ENCODE measurements around the gene LPAR1. TPM values are rescaled to one million over a fixed set of nuclear protein-coding genes. Genes with fewer than 3 reads are reported as not detected.

The LPAR1 gene
- polyA plus RNA-seq, 3 donors, result 15.1 to 18.1 (median 17.5) TPM

- Histone ChIP-seq H3K27me3 (ENCODE audit: control insufficient read depth in 2 of 2, insufficient read depth in 2 of 2, low read length in 2 of 2) (no peaks in the 10 kb centered on the region), H3K4me1 (ENCODE audit: control insufficient read depth in 1 of 2, insufficient read depth in 2 of 2, low read length in 2 of 2) (no peaks in the 10 kb centered on the region), H4K20me1 (ENCODE audit: insufficient read depth, low read length) (peaks cover 95% of the 10 kb centered on the region), H3K9me3 (replicated peaks in 1 of 2; ENCODE audit: control insufficient read depth in 1 of 2, insufficient read depth in 1 of 2, low read length in 2 of 2) (no peaks in the 10 kb centered on the region), H3K27ac (ENCODE audit: low read depth in 1 of 2, low read length in 2 of 2) (no peak overlapping the region), H3K9ac (ENCODE audit: insufficient read depth, low read length, poor library complexity, severe bottlenecking) (no peak overlapping the region), H3K36me3 (replicated peaks in 1 of 2; ENCODE audit: control insufficient read depth in 1 of 2, insufficient read depth in 2 of 2, low read length in 2 of 2) (peaks cover 0 to 12% of the 10 kb centered on the region in 2 donors), H3K4me2 (replicated peaks; ENCODE audit: extremely low read depth, low read length, poor library complexity, severe bottlenecking) (no peak overlapping the region), H3K4me3 (replicated peaks in 1 of 3; ENCODE audit: low read depth in 2 of 3, low read length in 3 of 3) (no peak overlapping the region), H3K79me2 (ENCODE audit: insufficient read depth, low read length) (peaks cover 17% of the 10 kb centered on the region), H2AFZ (ENCODE audit: insufficient read depth, low read depth, low read length, poor library complexity, severe bottlenecking) (no peak overlapping the region)
- H3K27me3 Mint-ChIP-seq (ENCODE audit: low read depth in 3 of 3), result peaks cover 2 to 6% (median 5%) of the 10 kb centered on the region in 3 donors
- no peak overlapping the region for H3K4me3 Mint-ChIP-seq
- 100% methylated on average over 1 of the region's 7 CpGs for WGBS (ENCODE audit: insufficient coverage)
- no peak for DNase-seq
- intact Hi-C loops (cut with micrococcal nuclease), result no loop called here
- H3K9me3 Mint-ChIP-seq, result peaks cover 0 to 7% (median 0%) of the 10 kb centered on the region in 7 donors
- no peak overlapping the region for H3K27ac Mint-ChIP-seq
- TF ChIP-seq CTCF (IDR thresholded peaks at IDR 0.05), result no peak
- peaks cover 2% of the 10 kb centered on the region for H3K4me1 Mint-ChIP-seq
- peaks cover 39 to 46% of the 10 kb centered on the region in 2 donors for H3K36me3 Mint-ChIP-seq
These were observed 29.9 kb downstream of the LPAR1 start for GRCh38 chr9:111008158-111009075.

- Mint-ChIP-seq H3K36me3 (peaks cover 40 to 47% of the 10 kb centered on the region in 2 donors), H3K9me3 (peaks cover 0 to 7% (median 0%) of the 10 kb centered on the region in 7 donors), H3K27ac (peak overlapping the region in 1 of 7 donors; percentile 6), H3K4me1 (peaks cover 20% of the 10 kb centered on the region), H3K4me3 (no peak overlapping the region), H3K27me3 (ENCODE audit: low read depth in 3 of 3) (peaks cover 0 to 2% (median 0%) of the 10 kb centered on the region in 3 donors)
- intact Hi-C loops (cut with micrococcal nuclease), result no loop called here
- Histone ChIP-seq H4K20me1 (ENCODE audit: insufficient read depth, low read length) (peaks cover 91% of the 10 kb centered on the region), H3K4me3 (replicated peaks in 1 of 3; ENCODE audit: low read depth in 2 of 3, low read length in 3 of 3) (no peak overlapping the region), H3K9me3 (replicated peaks in 1 of 2; ENCODE audit: control insufficient read depth in 1 of 2, insufficient read depth in 1 of 2, low read length in 2 of 2) (no peaks in the 10 kb centered on the region), H3K79me2 (ENCODE audit: insufficient read depth, low read length) (peaks cover 7% of the 10 kb centered on the region), H2AFZ (ENCODE audit: insufficient read depth, low read depth, low read length, poor library complexity, severe bottlenecking) (no peak overlapping the region), H3K27ac (ENCODE audit: low read depth in 1 of 2, low read length in 2 of 2) (no peak overlapping the region), H3K27me3 (ENCODE audit: control insufficient read depth in 2 of 2, insufficient read depth in 2 of 2, low read length in 2 of 2) (no peaks in the 10 kb centered on the region), H3K4me1 (ENCODE audit: control insufficient read depth in 1 of 2, insufficient read depth in 2 of 2, low read length in 2 of 2) (peaks cover 5 to 13% of the 10 kb centered on the region in 2 donors), H3K4me2 (replicated peaks; ENCODE audit: extremely low read depth, low read length, poor library complexity, severe bottlenecking) (no peak overlapping the region), H3K9ac (ENCODE audit: insufficient read depth, low read length, poor library complexity, severe bottlenecking) (no peak overlapping the region), H3K36me3 (replicated peaks in 1 of 2; ENCODE audit: control insufficient read depth in 1 of 2, insufficient read depth in 2 of 2, low read length in 2 of 2) (peaks cover 0 to 12% of the 10 kb centered on the region in 2 donors)
- 100% methylated on average over 1 of the region's 1 CpG for WGBS (ENCODE audit: insufficient coverage)
- no peak for DNase-seq
- no peak for TF ChIP-seq CTCF (IDR thresholded peaks at IDR 0.05)
These were observed 32.4 kb downstream of the LPAR1 start for GRCh38 chr9:111005746-111006470.
